ENCODE measurements around the gene COL2A1.

DNA sequence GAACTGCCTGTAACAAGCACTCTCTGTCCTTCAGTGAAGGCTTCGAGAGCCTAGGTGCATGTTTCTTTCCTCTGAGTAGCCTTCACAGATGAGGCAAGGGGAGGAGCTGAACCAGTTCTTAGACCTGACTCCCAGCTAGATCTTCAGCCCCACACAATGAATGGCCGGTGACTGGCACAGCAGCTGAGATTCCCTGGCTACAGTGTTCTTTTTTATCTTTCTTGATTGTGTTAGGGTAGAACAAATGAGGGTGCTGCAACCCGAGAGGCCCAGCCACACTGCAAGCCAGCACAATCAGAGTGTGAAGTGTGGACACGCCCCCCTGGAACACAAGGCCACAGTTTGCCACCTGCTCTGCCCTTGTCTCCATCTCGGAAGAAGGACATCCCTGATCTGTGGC is 19.1 kb upstream of the COL2A1 start:
- TF ChIP-seq, protein P1, sequence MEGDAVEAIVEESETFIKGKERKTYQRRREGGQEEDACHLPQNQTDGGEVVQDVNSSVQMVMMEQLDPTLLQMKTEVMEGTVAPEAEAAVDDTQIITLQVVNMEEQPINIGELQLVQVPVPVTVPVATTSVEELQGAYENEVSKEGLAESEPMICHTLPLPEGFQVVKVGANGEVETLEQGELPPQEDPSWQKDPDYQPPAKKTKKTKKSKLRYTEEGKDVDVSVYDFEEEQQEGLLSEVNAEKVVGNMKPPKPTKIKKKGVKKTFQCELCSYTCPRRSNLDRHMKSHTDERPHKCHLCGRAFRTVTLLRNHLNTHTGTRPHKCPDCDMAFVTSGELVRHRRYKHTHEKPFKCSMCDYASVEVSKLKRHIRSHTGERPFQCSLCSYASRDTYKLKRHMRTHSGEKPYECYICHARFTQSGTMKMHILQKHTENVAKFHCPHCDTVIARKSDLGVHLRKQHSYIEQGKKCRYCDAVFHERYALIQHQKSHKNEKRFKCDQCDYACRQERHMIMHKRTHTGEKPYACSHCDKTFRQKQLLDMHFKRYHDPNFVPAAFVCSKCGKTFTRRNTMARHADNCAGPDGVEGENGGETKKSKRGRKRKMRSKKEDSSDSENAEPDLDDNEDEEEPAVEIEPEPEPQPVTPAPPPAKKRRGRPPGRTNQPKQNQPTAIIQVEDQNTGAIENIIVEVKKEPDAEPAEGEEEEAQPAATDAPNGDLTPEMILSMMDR (IDR thresholded peaks at IDR 0.05; ENCODE audit: low read depth, low read length, missing input control): no peak
- TF ChIP-seq RAD21 (IDR thresholded peaks at IDR 0.05) (no peak), TAF1 (conservative IDR thresholded peaks at IDR 0.05) (no peak), JUND (IDR thresholded peaks at IDR 0.05) (no peak)
- TF ChIP-seq, protein P2, sequence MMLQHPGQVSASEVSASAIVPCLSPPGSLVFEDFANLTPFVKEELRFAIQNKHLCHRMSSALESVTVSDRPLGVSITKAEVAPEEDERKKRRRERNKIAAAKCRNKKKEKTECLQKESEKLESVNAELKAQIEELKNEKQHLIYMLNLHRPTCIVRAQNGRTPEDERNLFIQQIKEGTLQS (IDR thresholded peaks at IDR 0.05): no peak
- TF ChIP-seq, protein P3, sequence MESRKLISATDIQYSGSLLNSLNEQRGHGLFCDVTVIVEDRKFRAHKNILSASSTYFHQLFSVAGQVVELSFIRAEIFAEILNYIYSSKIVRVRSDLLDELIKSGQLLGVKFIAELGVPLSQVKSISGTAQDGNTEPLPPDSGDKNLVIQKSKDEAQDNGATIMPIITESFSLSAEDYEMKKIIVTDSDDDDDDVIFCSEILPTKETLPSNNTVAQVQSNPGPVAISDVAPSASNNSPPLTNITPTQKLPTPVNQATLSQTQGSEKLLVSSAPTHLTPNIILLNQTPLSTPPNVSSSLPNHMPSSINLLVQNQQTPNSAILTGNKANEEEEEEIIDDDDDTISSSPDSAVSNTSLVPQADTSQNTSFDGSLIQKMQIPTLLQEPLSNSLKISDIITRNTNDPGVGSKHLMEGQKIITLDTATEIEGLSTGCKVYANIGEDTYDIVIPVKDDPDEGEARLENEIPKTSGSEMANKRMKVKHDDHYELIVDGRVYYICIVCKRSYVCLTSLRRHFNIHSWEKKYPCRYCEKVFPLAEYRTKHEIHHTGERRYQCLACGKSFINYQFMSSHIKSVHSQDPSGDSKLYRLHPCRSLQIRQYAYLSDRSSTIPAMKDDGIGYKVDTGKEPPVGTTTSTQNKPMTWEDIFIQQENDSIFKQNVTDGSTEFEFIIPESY (IDR thresholded peaks at IDR 0.05): no peak

All from liver (tissue), 3 donors.